Spinal cord (tissue), 10 donors: ENCODE results near the gene C1orf50. TPM values are rescaled to one million over a fixed set of nuclear protein-coding genes. Genes with fewer than 3 reads are reported as not detected.
"Not testable (repeated sequence)": the region's sequence is repeated elsewhere in the genome, so short reads cannot be mapped to it uniquely, and the experiment has no call there.

ENCODE experiments used
- DNase-seq, 6 donors: peaks; one replicate each; pipeline versions ENCODE4 v3.0.0 to v3.0.0-alpha.2; 2013 to 2015; ENCODE audit warnings: low spot score in 6 of 6, low read depth in 4 of 6
- H3K27ac ChIP-seq: one replicate; pipeline ENCODE4 v1.5.1; 2013; ENCODE audit warnings: low read depth, low read length, control low read depth
- H3K27me3 ChIP-seq: one replicate; pipeline ENCODE4 v1.6.1; 2013; ENCODE audit warnings: low read length; ENCODE audit not compliant: control insufficient read depth, insufficient read depth
- H3K36me3 ChIP-seq: one replicate; pipeline ENCODE4 v1.6.1; 2013; ENCODE audit warnings: low read length; ENCODE audit not compliant: control insufficient read depth, insufficient read depth
- H3K4me1 ChIP-seq: one replicate; pipeline ENCODE4 v1.6.1; 2013; ENCODE audit warnings: low read length; ENCODE audit not compliant: control insufficient read depth, insufficient read depth
- H3K4me3 ChIP-seq: one replicate; pipeline ENCODE4 v1.5.1; 2013; ENCODE audit warnings: low read depth, low read length, control low read depth
- H3K9me3 ChIP-seq: one replicate; pipeline ENCODE4 v1.6.1; 2013; ENCODE audit warnings: low read length; ENCODE audit not compliant: control insufficient read depth, insufficient read depth
- WGBS: methylation state at CpG from one replicate; pipeline ENCODE4 v1.1.5; 2013; ENCODE audit warnings: missing lambda C conversion rate; ENCODE audit not compliant: insufficient coverage; 5-methylcytosine and 5-hydroxymethylcytosine counted together
- polyA plus RNA-seq, 2 donors: library from polyadenylated mRNA; unstranded; fragments of 120-200 nt; gene quantifications; one replicate each; pipeline ENCODE4 v1.2.1, GENCODE V29; 2013; ENCODE audit not compliant: insufficient read length in 2 of 2
- total RNA-seq, 2 donors: library from RNA; depleted of rRNA in 1 of 2; stranded (reverse); fragments of 120-200 nt in 1 of 2; fragments of >200 nt in 1 of 2; gene quantifications; one replicate each; pipeline versions ENCODE4 v1.2.3 to v1.2.4, GENCODE V29; 2013 to 2014
- donor health status: healthy.

The C1orf50 gene
- total and polyA plus RNA-seq, 4 donors: 6.7 to 15.2 (median 9.3) TPM

DNA sequence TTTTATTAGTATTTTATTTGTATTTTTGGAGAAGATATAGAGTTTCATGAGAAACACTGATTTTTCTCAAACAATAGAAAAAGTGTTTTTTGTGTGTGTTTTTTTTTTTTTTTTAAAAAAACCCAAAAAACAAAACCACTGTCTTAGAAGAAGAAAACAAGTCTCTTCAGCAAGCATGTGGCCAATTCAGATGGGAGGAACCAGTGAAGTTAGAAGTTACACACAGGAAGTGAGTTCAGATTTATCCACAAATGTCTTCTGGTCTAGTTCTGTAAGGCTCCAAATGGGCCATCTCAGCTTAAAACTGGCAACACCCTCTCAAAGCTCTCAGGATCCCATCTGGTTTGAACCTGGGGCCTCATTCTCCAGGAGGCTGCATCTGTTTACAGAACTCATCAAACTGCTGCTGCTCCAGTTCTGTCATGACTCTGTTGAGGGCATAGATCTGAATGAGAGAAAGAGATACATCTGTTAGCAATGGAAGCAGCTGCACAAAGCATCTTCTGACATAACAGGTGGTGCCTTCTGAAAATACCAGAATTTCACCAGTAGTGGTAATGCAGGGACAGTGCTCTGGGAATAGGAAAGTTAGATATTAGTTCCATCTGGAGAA, 40.1 kb downstream of the C1orf50 start:
- no peak overlapping the region for H3K27ac ChIP-seq
- H3K4me3 ChIP-seq: no peak overlapping the region
- H3K27me3 ChIP-seq: no peaks in the 10 kb centered on the region
- H3K4me1 ChIP-seq: no peaks in the 10 kb centered on the region
- DNase-seq: peak in 1 of 6 donors; percentile 40
- H3K36me3 ChIP-seq: peaks cover 5% of the 10 kb centered on the region
- no peaks in the 10 kb centered on the region for H3K9me3 ChIP-seq

- not testable (repeated sequence) for H3K4me3 ChIP-seq, H3K9me3 ChIP-seq, DNase-seq, H3K4me1 ChIP-seq, H3K36me3 ChIP-seq, H3K27me3 ChIP-seq, H3K27ac ChIP-seq
- WGBS: no CpG with 5 or more reads among the region's 3 CpGs
Measured at GRCh38 chr1:42814815-42815214, 47.8 kb downstream of the C1orf50 start.

DNA sequence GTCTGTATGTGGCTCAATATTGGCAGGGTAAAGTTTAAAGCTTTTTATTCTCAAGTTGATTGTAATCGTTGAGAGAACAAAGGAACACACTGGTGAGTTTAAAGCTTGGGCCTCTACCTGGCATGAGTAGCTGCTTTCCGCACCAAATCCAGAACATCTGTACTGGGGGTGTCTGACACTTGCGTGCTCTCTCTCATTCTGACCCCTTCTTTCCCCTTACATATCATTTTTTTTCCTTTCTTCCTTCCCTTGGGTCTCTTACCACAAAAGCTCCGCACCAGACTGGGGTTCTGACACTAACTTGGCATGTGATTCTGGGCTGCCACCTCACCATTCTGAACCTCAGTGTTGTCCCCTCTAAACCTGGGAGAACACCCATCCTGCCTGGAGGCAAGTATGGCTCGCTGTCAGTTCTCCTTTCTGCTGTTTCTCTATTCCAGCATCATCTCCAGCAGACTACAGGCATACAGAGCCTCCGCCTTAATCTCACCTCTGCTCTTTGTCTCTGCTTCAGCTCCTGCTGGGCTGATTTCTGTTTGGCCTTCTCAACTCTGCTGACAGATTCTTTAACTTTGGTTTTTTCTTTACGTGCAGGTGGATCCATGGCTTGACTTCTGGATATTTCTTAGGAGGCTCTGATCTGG, 49.0 kb downstream of the C1orf50 start:
- Histone ChIP-seq H3K4me1 (peaks cover 8% of the 10 kb centered on the region), H3K4me3 (peak overlapping the region; percentile 82), H3K9me3 (no peaks in the 10 kb centered on the region), H3K27ac (peak overlapping the region; percentile 98), H3K27me3 (no peaks in the 10 kb centered on the region), H3K36me3 (no peaks in the 10 kb centered on the region)
- DNase-seq: peak in 4 of 6 donors; percentile 17 to 71 (median 40)
- 22% methylated on average over 6 of the region's 7 CpGs for WGBS

GRCh38 chr1:42816585-42817439, 49.8 kb downstream of the C1orf50 start, which contains the start of the genes ERMAP and SVBP:
ERMAP (plus strand) TSS chr1:42817122; CDS start chr1:42830449, 13,327 bp downstream.
SVBP (minus strand) TSS chr1:42817397; CDS start chr1:42816544, 853 bp downstream.
- Histone ChIP-seq H3K4me1 (peaks cover 8% of the 10 kb centered on the region), H3K27me3 (no peaks in the 10 kb centered on the region), H3K4me3 (peak within 1 kb of the TSS; percentile 82), H3K27ac (peak within 1 kb of the TSS; percentile 98), H3K9me3 (no peaks in the 10 kb centered on the region), H3K36me3 (no peaks in the 10 kb centered on the region)
- DNase-seq: peak; percentile 82 to 97 (median 88)
- under 1% methylated on average over 50 of the region's 66 CpGs for WGBS

- Histone ChIP-seq H3K4me3 (peak overlapping the region; percentile 82), H3K9me3 (no peaks in the 10 kb centered on the region), H3K4me1 (peaks cover 8% of the 10 kb centered on the region), H3K27ac (no peak overlapping the region), H3K27me3 (no peaks in the 10 kb centered on the region), H3K36me3 (no peaks in the 10 kb centered on the region)
- 0% methylated on average over 10 of the region's 13 CpGs for WGBS
- DNase-seq: no peak
Measured at GRCh38 chr1:42817440-42817767, 50.4 kb downstream of the C1orf50 start.

GRCh38 chr1:42817976-42818375, 50.9 kb downstream of the C1orf50 start:
- peaks cover 8% of the 10 kb centered on the region for H3K4me1 ChIP-seq
- no peaks in the 10 kb centered on the region for H3K9me3 ChIP-seq
- no peak for DNase-seq
- no peak overlapping the region for H3K27ac ChIP-seq
- H3K36me3 ChIP-seq: no peaks in the 10 kb centered on the region
- no CpG with 5 or more reads among the region's 3 CpGs for WGBS
- H3K4me3 ChIP-seq: no peak overlapping the region
- no peaks in the 10 kb centered on the region for H3K27me3 ChIP-seq

DNA sequence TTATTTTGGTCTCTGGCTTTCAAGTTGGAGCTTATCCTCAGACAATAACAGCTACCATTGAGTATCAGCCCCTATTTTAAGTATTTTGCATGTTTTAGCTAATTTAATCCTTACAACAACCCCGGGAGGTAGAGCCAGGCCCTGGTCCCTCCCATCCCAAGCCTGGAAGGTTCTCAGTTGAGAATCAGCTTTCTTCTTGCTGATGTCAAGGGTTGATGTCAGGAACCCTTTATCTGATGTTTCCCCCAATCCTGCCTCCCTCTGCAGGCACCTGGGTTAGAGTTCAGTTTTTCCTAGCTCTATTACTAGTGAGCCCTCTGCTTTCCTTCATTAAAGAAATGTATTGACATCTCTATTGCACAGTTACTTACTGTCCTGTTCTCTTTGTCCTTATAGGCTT, 53.8 kb downstream of the C1orf50 start:
- no peaks in the 10 kb centered on the region for H3K9me3 ChIP-seq
- H3K4me3 ChIP-seq: no peak overlapping the region
- H3K27me3 ChIP-seq: no peaks in the 10 kb centered on the region
- H3K27ac ChIP-seq: no peak overlapping the region
- H3K4me1 ChIP-seq: peaks cover 8% of the 10 kb centered on the region
- no peak for DNase-seq
- H3K36me3 ChIP-seq: no peaks in the 10 kb centered on the region
- no CpG with 5 or more reads among the region's 1 CpG for WGBS

- Histone ChIP-seq H3K27me3 (no peaks in the 10 kb centered on the region), H3K36me3 (no peaks in the 10 kb centered on the region), H3K4me3 (no peak overlapping the region), H3K9me3 (no peaks in the 10 kb centered on the region), H3K27ac (no peak overlapping the region), H3K4me1 (peaks cover under 1% of the 10 kb centered on the region)
- WGBS: no CpG with 5 or more reads among the region's 2 CpGs
- DNase-seq: no peak
Measured at GRCh38 chr1:42821690-42822089, 54.6 kb downstream of the C1orf50 start.

DNA sequence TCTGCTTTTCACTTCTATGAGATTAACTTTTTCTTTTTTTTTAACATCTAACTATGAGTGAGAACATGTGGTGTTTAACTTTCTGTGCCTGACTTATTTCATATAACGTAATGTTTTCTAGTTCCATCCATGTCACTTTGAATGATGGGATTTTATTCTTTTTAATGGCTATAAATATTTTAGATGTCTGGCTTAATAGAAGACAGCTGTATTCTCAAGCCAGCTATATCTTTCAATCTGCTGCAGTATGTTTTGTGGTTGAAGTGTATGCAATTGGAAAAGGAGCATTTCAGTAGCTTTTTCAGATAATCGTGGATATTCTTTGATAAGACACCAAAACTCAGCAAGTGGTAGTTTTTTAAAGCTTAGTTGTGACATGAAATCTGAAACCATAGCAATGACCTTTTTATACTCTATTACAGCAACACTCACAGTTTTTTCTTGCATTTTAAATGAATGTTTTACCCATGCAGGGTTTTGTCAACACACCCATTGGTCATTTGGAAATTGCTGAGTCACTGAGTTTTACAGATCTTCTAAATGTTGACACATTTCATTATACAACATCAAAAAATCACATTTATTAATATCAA, 55.8 kb downstream of the C1orf50 start:
- Histone ChIP-seq H3K27ac (no peak overlapping the region), H3K4me1 (no peaks in the 10 kb centered on the region), H3K9me3 (no peaks in the 10 kb centered on the region), H3K27me3 (no peaks in the 10 kb centered on the region), H3K4me3 (no peak overlapping the region), H3K36me3 (no peaks in the 10 kb centered on the region)
- DNase-seq: no peak
- no CpG with 5 or more reads among the region's 2 CpGs for whole genome bisulfite sequencing
